DOHH2 (cell line): Measurements from ENCODE around the gene LINC00305.

Experiments
- H3F3A ChIP-seq: fragments of 200-600 bp; sonication (generic), shearing (Covaris generic); 2 replicates; pipeline ENCODE4 v1.6.0; 2016; ENCODE audit warnings: antibody characterized with exemption, mild to moderate bottlenecking; ENCODE audit not compliant: control insufficient read depth, insufficient read depth
- H3K27ac ChIP-seq: fragments of 200-600 bp; sonication (generic); 2 replicates; pipeline ENCODE4 v1.5.1; 2014; ENCODE audit warnings: low read depth, mild to moderate bottlenecking, low read length, moderate library complexity
- H3K27me3 ChIP-seq: fragments of 200-600 bp; sonication (generic); 2 replicates; pipeline ENCODE4 v1.6.1; 2014; ENCODE audit warnings: mild to moderate bottlenecking, low read length, mixed read lengths; ENCODE audit not compliant: control insufficient read depth
- H3K36me3 ChIP-seq: fragments of 200-600 bp; sonication (generic); 2 replicates; pipeline ENCODE4 v1.6.1; 2014; ENCODE audit warnings: mild to moderate bottlenecking, low read length, moderate library complexity, mixed read lengths; ENCODE audit not compliant: control insufficient read depth
- H3K4me1 ChIP-seq: fragments of 200-600 bp; sonication (generic); 2 replicates; pipeline ENCODE4 v1.6.1; 2014; ENCODE audit warnings: mild to moderate bottlenecking, low read length, mixed read lengths; ENCODE audit not compliant: control insufficient read depth
- H3K4me2 ChIP-seq: fragments of 200-600 bp; sonication (generic); 2 replicates; pipeline ENCODE4 v1.6.0; 2014; ENCODE audit warnings: mild to moderate bottlenecking, low read length, moderate library complexity
- H3K4me3 ChIP-seq: fragments of 200-600 bp; sonication (generic); 2 replicates; pipeline ENCODE4 v1.5.1; 2014; ENCODE audit warnings: mild to moderate bottlenecking, low read length, mixed read lengths
- H3K79me2 ChIP-seq: fragments of 200-600 bp; sonication (generic); 2 replicates; pipeline ENCODE4 v1.6.1; 2014; ENCODE audit warnings: mild to moderate bottlenecking, low read length, mixed read lengths; ENCODE audit not compliant: control insufficient read depth
- H3K9me2 ChIP-seq: fragments of 200-600 bp; sonication (generic); replicated peaks from 2 replicates; pipeline ENCODE4 v1.6.1; 2014; ENCODE audit warnings: mild to moderate bottlenecking, low read length, mixed read lengths; ENCODE audit not compliant: control insufficient read depth
- H3K9me3 ChIP-seq: fragments of 200-600 bp; sonication (generic); 2 replicates; pipeline ENCODE4 v1.6.1; 2014; ENCODE audit warnings: antibody characterized with exemption, low read length, mixed read lengths; ENCODE audit not compliant: control insufficient read depth, insufficient read depth
- H4K20me1 ChIP-seq: fragments of 200-600 bp; sonication (generic); 2 replicates; pipeline ENCODE4 v1.6.0; 2014; ENCODE audit warnings: low read depth, mild to moderate bottlenecking, antibody characterized with exemption, low read length, moderate library complexity; ENCODE audit not compliant: control insufficient read depth, insufficient read depth
- CTCF ChIP-seq: fragments of 200-600 bp; sonication (generic); IDR thresholded peaks from one replicate; pipeline ENCODE4 v1.5.1; 2014; ENCODE audit warnings: antibody characterized with exemption, mild to moderate bottlenecking, low read depth, low read length; ENCODE audit not compliant: poor library complexity, severe bottlenecking
- EZH2phosphoT487 ChIP-seq: fragments of 200-600 bp; sonication (generic); IDR thresholded peaks from 2 replicates; pipeline ENCODE4 v1.6.1; 2017; ENCODE audit warnings: borderline replicate concordance, mild to moderate bottlenecking, antibody characterized with exemption, low read length, moderate library complexity, mixed read lengths

The LINC00305 gene

DNA sequence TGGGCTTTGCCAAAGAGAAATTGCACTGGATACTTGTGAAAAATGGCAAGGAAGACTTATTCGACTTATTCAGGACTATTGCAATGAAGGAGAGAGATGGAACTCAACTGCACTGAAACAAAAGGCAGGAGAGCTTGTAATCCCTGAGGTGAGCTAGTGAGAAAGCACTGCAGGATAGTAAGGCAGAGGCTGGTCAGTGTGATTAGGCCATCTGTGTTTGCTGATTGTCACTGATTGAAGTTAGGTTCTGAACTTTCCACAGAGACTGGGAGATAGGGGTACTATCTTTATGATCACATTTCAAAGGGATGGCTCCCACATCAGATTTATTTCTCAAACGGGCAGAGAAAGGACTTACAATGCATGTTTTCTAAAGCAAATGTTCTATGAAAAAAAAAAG is 96.1 kb downstream of the LINC00305 start:
- Histone ChIP-seq H3K4me3 (no peak overlapping the region), H3F3A (no peaks in the 10 kb centered on the region), H3K27me3 (no peaks in the 10 kb centered on the region), H3K4me2 (no peak overlapping the region), H3K79me2 (no peaks in the 10 kb centered on the region), H3K4me1 (no peaks in the 10 kb centered on the region), H3K9me3 (no peaks in the 10 kb centered on the region), H4K20me1 (no peaks in the 10 kb centered on the region), H3K27ac (no peak overlapping the region), H3K36me3 (no peaks in the 10 kb centered on the region), H3K9me2 (no peaks in the 10 kb centered on the region)
- TF ChIP-seq EZH2phosphoT487 (no peak), CTCF (no peak)

DNA sequence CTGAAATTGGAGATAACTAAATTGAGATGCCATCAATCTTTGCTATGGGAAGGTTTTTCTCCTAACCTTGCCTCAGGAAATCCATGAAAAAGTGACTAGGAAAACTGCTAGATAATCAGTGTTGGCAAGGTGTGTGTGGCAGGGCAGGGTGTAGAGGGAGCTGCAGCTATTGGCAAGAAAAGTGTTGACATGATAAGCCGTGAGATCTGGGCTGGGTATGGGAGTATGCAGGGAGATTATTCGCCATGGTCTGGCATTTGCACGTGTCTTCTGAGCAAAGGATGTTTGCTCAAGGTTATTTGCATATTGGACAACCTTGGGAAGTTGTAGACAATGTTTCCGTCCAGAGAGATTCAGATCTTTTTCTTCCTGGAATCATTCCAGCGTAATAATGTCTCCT is 104.3 kb downstream of the LINC00305 start:
- no peaks in the 10 kb centered on the region for H3K27me3 ChIP-seq
- H3F3A ChIP-seq = no peaks in the 10 kb centered on the region
- no peak overlapping the region for H3K4me3 ChIP-seq
- H4K20me1 ChIP-seq = no peaks in the 10 kb centered on the region
- TF ChIP-seq CTCF = no peak
- TF ChIP-seq EZH2phosphoT487 = no peak
- no peaks in the 10 kb centered on the region for H3K36me3 ChIP-seq
- H3K79me2 ChIP-seq = no peaks in the 10 kb centered on the region
- H3K27ac ChIP-seq = no peak overlapping the region
- H3K9me2 ChIP-seq = no peaks in the 10 kb centered on the region
- no peaks in the 10 kb centered on the region; the same call in 1 of the 2 replicates for H3K9me3 ChIP-seq
- H3K4me2 ChIP-seq = no peak overlapping the region
- no peaks in the 10 kb centered on the region for H3K4me1 ChIP-seq

DNA sequence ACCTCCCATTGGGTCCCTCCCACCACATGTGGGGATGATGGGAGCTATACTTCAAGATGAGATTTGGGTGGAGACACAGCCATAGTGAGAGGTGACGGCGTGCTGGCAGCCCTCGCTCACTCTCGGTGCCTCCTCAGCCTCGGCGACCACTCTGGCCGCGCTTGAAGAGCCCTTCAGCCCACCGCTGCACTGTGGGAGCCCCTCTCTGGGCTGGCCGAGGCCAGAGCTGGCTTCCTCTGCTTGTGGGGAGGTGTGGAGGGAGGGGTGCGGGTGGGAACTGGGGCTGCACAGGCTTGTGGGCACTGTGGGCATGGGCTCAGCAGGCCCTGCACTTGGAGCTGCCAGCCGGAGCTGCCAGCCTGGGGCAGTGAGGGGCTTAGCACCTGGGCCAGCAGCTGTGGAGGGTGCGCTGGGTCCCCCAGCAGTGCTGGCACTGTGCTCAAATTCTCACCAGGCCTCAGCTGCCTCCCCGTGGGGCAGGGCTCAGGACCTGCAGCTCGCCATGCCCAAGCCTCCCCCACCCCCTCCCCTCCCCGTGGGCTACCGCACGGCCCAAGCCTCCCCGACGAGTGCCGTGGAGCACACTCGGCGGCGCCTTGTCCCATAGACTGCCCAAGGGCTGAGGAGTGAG is 106.0 kb downstream of the LINC00305 start:
- TF ChIP-seq CTCF (no peak), EZH2phosphoT487 (no peak)
- H3K79me2 ChIP-seq = no peaks in the 10 kb centered on the region

More for the DNA sequence above, 106.0 kb downstream of the LINC00305 start:
- Histone ChIP-seq H3K9me3 (no peaks in the 10 kb centered on the region; the same call in 1 of the 2 replicates), H3K4me2 (no peak overlapping the region), H3K4me1 (no peaks in the 10 kb centered on the region), H3K27me3 (no peaks in the 10 kb centered on the region), H4K20me1 (no peaks in the 10 kb centered on the region), H3K4me3 (no peak overlapping the region), H3K36me3 (no peaks in the 10 kb centered on the region), H3K9me2 (no peaks in the 10 kb centered on the region), H3K27ac (no peak overlapping the region), H3F3A (no peaks in the 10 kb centered on the region)
